ENCODE data around the gene RNF175. TPM values are rescaled to one million over a fixed set of nuclear protein-coding genes. Genes with fewer than 3 reads are reported as not detected.

RNF175 gene
- total RNA-seq, 1 donor from 2014 or later, result 4.3 TPM

DNA sequence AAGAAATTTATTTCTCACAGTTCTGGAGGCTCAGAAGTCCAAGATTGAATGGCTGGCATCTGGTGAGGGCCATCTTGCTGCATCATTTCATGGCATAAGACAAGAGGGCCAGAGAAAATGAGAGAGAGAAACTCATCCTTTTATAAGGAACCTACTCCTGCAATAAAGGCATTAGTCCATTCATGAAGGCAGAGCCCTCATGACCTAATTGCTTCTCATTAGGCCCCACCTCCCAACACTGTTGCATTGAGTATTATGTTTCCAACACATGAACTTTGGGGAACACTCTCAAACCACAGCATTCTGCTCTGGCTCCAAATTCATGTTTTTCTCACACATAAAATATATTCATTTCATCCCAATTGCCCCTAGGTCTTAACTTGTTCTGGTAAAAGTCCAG, 14.2 kb downstream of the RNF175 start:
- Mint-ChIP-seq H3K36me3 (peaks cover under 1% of the 10 kb centered on the region), H3K4me1 (peaks cover 4% of the 10 kb centered on the region), H3K27ac (no peak overlapping the region), H3K9me3 (peaks cover 9% of the 10 kb centered on the region), H3K27me3 (ENCODE audit: low read depth) (no peaks in the 10 kb centered on the region), H3K4me3 (no peak overlapping the region)
- no peak for TF ChIP-seq CTCF (IDR thresholded peaks at IDR 0.05; ENCODE audit: unreplicated experiment)
- DNase-seq (ENCODE audit: low spot score in 2 of 2, unreplicated experiment in 2 of 2), result no peak

DNA sequence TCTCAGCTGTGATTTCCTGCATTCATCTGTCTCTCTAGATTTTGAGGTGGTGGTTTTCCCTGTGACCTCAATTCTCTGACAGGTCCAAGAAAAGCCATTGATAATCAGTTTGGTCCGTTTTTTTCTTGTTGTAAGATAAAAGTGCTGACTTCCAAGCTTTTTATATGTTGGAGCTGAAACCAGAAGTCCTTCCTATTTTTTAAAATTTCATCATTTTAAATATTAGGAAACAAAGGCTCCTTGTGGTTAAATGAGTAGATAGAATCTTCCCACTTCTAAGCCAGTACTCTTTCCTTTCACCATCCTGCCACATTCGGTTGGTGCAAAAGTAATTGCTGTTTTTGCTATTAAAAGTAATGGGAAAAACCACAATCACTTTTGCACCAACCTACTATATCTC, 18.3 kb downstream of the RNF175 start:
- Mint-ChIP-seq H3K27ac (no peak overlapping the region), H3K4me1 (no peaks in the 10 kb centered on the region), H3K27me3 (ENCODE audit: low read depth) (no peaks in the 10 kb centered on the region), H3K36me3 (peaks cover 2% of the 10 kb centered on the region), H3K4me3 (no peak overlapping the region), H3K9me3 (peaks cover 24% of the 10 kb centered on the region)
- no peak for TF ChIP-seq CTCF (IDR thresholded peaks at IDR 0.05; ENCODE audit: unreplicated experiment)
- no peak for DNase-seq (ENCODE audit: low spot score in 2 of 2, unreplicated experiment in 2 of 2)

DNA sequence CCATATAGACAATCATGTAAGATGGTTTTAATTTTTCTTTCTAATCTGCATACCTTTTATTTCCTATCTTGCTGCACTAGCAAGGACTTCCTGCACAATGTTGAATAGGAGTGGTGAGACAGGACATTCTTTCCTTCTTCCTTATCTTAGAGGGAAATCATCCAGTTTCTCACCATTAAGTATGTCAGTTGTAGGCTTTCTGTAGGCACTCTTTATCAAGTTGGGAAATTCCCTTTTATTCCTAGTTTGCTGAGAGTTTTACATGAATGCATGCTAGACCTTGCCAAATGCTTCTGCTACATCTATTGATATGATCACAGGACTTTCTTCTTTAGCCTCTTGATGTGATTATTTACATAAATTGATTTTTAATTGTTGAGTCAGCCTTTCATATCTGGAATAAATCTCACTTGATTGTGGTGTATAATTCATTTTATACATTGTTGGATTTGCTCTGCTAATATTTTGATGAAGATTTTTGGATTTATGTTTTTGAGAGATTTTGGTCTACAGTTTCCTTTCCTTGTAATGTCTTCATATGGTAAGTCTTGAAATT, 23.8 kb downstream of the RNF175 start:
- no peak for DNase-seq (ENCODE audit: low spot score in 2 of 2, unreplicated experiment in 2 of 2)
- Mint-ChIP-seq H3K27ac (no peak overlapping the region), H3K4me1 (peaks cover 3% of the 10 kb centered on the region), H3K9me3 (peaks cover 25% of the 10 kb centered on the region), H3K36me3 (peaks cover 2% of the 10 kb centered on the region), H3K27me3 (ENCODE audit: low read depth) (peaks cover 2% of the 10 kb centered on the region), H3K4me3 (no peak overlapping the region)
- no peak for TF ChIP-seq CTCF (IDR thresholded peaks at IDR 0.05; ENCODE audit: unreplicated experiment)

DNA sequence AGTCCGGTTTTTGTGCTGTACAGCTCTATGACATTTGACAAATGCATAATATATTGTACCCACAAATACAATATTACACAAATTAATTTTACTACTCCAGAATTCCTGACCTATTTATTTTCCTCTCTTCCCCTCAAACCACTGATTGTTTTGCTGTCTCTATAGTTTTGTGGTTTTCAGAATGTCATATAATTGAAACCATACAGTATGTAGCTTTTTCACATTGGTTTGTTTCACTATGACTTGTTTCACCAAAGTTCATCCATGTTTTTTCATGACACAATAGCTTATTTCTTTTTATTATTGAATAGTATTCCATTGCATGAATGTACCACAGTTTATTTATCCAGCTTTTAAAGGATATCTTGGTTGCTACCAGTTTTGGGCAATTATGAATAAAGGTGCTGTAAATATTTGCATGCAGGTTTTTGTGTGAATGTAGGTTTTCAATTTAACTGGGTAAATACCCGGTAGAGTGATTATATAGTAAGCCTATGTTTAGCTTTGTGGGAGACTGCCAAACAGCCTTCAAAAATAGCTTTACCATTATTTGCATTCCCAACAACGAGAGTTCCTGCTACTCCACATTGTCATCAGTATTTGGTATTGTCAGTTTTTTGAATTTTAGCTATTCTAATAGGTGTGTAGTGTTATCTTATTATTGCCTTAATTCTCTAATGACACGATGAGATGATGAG, 25.9 kb downstream of the RNF175 start:
- Mint-ChIP-seq H3K36me3 (no peaks in the 10 kb centered on the region), H3K27ac (no peak overlapping the region)

DNA sequence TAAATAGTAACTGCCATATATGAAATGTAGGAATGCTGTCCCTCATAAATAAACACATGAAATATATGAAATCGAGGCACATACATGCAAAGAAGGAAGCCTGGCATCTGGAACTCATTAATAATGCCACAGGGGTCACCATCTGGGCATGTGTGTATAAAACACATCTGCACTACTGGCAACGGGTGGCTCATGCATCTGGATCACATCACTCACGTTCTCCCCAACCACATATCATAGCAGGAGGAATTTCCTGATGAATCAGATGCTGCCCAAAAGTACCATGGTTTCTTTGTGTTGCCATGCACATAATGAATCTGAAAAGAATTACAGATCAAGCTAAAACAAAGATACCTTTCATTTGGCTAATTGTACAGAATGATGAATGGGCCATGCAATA, 28.6 kb downstream of the RNF175 start:
- no peak for DNase-seq (ENCODE audit: low spot score in 2 of 2, unreplicated experiment in 2 of 2)
- peak overlapping the region; percentile 39 for H3K27ac Mint-ChIP-seq

More for the DNA sequence above, 25.9 kb downstream of the RNF175 start:
- H3K4me3 Mint-ChIP-seq, result no peak overlapping the region
- H3K27me3 Mint-ChIP-seq (ENCODE audit: low read depth), result peaks cover 2% of the 10 kb centered on the region
- peaks cover 3% of the 10 kb centered on the region for H3K4me1 Mint-ChIP-seq
- TF ChIP-seq CTCF (IDR thresholded peaks at IDR 0.05; ENCODE audit: unreplicated experiment), result no peak
- H3K9me3 Mint-ChIP-seq, result peaks cover 11% of the 10 kb centered on the region
- no peak for DNase-seq (ENCODE audit: low spot score in 2 of 2, unreplicated experiment in 2 of 2)

More for the DNA sequence above, 28.6 kb downstream of the RNF175 start:
- no peak overlapping the region for H3K4me3 Mint-ChIP-seq
- H3K27me3 Mint-ChIP-seq (ENCODE audit: low read depth), result peaks cover 2% of the 10 kb centered on the region
- no peaks in the 10 kb centered on the region for H3K36me3 Mint-ChIP-seq
- H3K9me3 Mint-ChIP-seq, result peaks cover 4% of the 10 kb centered on the region
- H3K4me1 Mint-ChIP-seq, result peaks cover 3% of the 10 kb centered on the region
- no peak for TF ChIP-seq CTCF (IDR thresholded peaks at IDR 0.05; ENCODE audit: unreplicated experiment)

Data from mesothelial cell of epicardium (in vitro differentiated cells).